ENCODE data around the gene KRT37.

GRCh38 chr17:41467561-41467960, 43.2 kb upstream of the KRT37 start:
- TF ChIP-seq EZH2 (IDR thresholded peaks at IDR 0.05; ENCODE audit: borderline replicate concordance, low read length) (no peak), CTCF (IDR thresholded peaks at IDR 0.05; ENCODE audit: low read length) (no peak)
